Activated naive CD4-positive, alpha-beta T cell treated with Interleukin-2 at 50 U/mL for 16 hours (primary cell): ENCODE measurements around the gene ZNF556.

ENCODE experiments used
- DNase-seq: peaks from one replicate; pipeline ENCODE4 v3.0.0-alpha.2; 2020

Gene ZNF556

GRCh38 chr19:2867025-2867991 is at the start of gene ZNF556:
Gene ZNF556, plus strand, starts transcription at chr19:2867335. Its CDS starts 87 bp downstream, at chr19:2867422.
- no peak for DNase-seq

- DNase-seq: peak; percentile 97
These were observed 47.5 kb upstream of the ZNF556 start, which contains the start of gene ZNF554 for GRCh38 chr19:2819540-2820111. Gene ZNF554, plus strand, starts transcription at chr19:2819868. Its CDS starts 204 bp downstream, at chr19:2820072.

- DNase-seq: peak; percentile 6
These were observed 46.9 kb upstream of the ZNF556 start for GRCh38 chr19:2820112-2820702.

DNA sequence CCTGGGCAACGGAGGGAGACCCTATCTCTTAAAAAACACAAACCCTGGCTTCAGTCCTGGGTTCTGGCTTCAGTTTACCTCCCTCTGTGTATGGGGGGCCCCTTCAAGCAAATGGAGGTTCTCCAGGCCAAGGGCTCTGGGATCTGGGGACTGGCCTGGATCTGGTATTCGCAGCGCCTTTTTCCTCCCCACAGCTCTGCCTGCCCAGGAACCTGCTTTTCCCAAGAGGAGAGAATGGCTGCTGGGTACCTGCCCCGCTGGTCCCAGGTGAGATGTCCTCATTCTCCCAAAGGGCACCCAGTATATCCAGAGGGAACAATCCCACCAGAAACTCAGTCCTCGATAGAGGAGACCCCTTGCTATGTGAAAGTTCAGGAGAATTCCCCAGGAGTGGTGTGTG is 44.3 kb upstream of the ZNF556 start:
- no peak for DNase-seq

DNA sequence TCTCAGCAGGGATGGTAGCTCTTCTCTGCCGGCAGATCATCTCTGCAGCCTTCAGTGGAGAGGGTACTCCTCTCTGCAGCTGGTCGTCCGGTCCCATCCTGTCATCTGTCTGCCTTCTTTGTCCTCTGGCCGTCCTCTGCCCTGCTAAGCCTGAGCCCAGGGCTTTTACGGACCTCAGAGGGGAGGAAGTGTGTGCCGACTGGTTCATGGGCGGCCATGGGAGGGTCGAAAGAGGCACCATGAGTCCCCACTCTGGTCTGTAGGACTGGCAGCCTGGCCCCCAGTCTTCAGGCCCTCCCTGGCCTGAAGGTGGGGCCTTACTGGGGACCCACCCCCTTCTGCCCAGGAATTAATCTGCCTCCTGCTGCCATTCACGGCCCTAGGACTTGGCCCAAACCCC is 43.5 kb upstream of the ZNF556 start:
- no peak for DNase-seq

GRCh38 chr19:2824129-2824528 is 43.0 kb upstream of the ZNF556 start:
- no peak for DNase-seq

- DNase-seq: no peak
These were observed 40.1 kb upstream of the ZNF556 start for GRCh38 chr19:2827022-2827421.

GRCh38 chr19:2827840-2828489 is 39.2 kb upstream of the ZNF556 start:
- no peak for DNase-seq

GRCh38 chr19:2834294-2834871 is 32.8 kb upstream of the ZNF556 start:
- no peak for DNase-seq

DNA sequence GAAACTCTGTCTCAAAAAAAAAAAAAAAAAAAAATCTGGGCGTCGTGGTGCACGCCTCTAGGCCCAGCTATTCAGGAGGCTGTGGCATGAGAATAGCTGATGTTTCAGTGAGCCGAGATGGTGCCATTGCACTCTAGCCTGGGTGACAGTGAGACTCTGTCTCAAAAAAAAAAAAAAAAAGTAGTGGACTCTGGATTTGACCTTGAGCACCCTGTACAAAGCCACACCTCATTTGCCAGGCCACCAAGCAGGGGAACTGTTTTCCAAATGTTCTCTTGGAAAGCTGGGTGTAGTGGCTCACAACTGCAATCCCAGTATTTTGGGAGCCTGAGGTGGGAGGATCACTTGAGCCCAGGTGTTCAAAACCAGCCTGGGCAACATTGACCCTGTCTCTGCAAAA is 29.7 kb upstream of the ZNF556 start:
- no peak for DNase-seq

DNA sequence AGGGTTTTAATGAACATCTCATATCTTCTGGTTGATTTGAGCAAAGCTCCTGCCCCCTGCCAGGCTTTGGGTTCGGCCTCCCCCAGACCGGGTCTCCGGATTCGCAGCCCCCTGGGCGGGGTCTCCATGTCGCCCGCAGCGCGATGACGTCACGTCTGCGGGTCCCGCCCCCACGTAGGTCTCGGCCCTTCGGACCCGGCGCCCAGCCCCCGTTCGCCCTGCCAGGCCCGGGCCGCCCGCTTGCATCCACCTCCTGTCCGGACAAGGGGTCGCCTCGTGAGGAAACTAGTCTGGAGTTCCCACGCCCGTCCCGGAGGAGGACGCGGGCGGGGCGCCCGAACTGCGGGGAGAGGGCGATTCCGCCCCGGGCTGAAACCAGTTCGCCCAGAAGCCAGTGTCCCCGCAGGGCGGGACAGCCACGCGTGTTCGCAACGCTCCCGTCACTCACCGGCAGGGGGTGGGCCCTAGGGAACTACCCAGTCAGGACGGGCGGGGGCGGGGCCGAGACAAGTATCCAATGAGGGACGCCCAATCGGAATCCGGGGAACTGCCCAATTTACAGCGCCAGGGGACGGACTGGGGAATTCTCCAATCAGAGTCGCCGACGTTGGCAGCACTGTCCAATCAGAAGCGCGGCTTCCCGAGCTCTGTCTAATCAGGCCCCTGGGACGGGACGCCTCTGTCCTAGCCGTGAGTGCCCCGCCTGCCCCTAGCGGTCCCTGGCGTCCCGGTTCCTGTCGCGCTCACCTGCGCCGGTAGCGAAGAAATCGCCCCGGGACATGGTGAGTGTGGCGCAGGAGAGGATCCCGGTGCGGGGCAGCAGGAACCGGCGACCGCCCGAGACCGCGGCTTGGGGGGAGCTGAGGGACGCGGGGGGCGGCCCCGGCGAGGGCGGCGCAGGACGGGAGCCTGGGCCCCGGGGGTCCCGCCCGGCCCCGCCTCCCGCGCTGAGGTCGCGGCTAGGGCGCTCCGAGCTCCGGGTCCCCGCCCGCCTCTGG is 26.0 kb upstream of the ZNF556 start, which contains the start of gene ZNF555:
Gene ZNF555, plus strand, starts transcription at position 682 of the 998 bp plus-strand sequence. Its CDS starts 98 bp downstream, at position 780.
- peak; percentile 98 for DNase-seq

GRCh38 chr19:2841855-2842574 is 25.1 kb upstream of the ZNF556 start:
- DNase-seq: no peak

GRCh38 chr19:2845107-2845506 is 22.0 kb upstream of the ZNF556 start:
- no peak for DNase-seq

DNA sequence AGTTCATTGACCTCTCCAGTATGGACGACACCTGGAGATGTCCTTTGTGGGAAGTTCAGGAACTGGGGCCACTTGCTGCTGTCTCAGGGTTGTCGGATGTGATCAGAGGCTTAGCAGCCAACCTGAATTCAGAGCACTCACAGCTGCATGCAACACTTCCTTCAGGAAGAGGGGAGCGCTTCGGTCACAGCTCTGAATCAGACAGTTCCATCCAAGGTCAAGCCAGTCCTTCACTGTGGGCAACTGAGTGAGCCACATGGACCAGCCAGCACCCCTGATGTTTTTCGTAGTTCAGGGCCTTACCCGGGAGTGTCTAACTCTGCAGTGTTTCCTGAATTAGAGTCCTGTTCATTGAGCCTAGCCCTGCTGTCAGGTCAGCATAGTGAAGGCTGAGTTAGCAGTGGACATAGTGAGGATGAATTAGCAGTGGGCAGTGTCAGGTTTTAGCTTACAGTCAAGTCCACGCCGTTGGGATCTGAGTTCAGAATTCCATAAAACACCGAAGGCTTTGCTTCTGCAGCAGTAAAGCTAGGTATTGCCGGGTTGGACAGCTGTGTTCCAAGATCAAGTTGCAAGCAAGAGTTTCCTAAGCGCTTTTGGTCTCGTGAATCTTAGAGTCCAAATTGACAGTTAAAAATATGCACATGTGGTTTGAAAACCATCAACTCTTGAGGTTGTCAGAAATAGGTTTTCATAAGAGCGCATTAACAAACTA is 20.8 kb upstream of the ZNF556 start:
- DNase-seq: no peak

DNA sequence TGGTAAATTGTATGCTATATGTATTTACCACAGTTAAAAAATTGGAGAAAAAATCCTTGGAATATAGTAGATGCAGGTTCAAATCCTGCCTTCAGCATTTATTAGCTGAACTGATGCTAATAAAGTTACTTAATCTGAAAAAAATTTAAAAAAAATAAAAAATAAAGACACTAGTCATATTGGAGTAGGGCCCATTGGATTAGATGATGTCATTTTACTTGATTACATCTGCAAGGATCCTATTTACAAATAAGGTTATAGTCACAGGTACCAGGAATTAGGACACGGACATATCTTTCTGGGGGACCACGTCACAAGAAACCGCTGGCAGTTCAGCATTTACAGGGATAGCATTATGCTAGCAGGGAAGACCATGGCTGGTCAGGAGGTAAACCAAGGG is 19.6 kb upstream of the ZNF556 start:
- DNase-seq: no peak

DNA sequence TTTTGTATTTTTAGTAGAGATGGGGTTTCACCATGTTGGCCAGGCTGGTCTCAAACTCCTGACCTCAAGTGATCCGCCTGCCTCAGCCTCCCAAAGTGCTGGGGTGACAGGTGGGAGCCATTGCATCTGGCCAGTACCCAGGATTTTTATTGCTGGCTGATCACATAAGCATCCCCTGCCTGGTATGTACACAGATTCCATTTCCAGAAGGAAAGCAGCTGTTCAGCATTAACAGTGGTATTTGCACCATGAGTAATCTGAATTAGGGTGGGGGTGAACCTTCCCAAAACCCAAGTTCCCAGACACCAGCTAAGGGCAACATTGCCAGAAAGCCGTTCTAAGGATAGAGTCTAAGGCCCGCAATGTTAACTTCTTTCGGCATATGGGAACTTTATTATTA is 18.5 kb upstream of the ZNF556 start:
- DNase-seq: no peak

GRCh38 chr19:2850256-2850925 is 16.7 kb upstream of the ZNF556 start:
- no peak for DNase-seq

- DNase-seq: no peak
These were observed 14.5 kb upstream of the ZNF556 start for GRCh38 chr19:2852598-2852997.

DNA sequence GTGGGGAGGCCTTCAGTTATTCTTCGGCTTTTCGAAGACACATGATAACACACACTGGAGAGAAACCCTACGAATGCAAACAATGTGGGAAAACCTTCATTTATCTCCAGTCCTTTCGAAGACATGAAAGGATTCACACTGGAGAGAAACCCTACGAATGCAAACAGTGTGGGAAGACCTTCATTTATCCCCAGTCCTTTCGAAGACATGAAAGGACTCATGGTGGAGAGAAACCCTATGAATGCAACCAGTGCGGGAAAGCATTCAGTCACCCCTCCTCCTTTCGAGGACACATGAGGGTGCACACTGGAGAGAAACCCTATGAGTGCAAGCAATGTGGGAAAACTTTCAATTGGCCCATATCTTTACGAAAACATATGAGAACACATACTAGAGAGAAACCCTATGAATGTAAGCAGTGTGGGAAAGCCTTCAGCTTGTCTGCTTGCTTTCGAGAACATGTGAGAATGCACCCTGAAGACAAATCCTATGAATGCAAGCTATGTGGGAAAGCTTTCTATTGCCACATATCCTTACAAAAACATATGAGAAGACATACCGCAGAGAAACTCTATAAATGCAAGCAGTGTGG is 14.0 kb upstream of the ZNF556 start:
- DNase-seq: no peak
